ENCODE measurements around the gene DIAPH2. TPM values are rescaled to one million over a fixed set of nuclear protein-coding genes. Genes with fewer than 3 reads are reported as not detected.

DIAPH2 gene
- total RNA-seq, 4 donors from 2014 or later = 12.1 to 41.6 (median 29.1) TPM

DNA sequence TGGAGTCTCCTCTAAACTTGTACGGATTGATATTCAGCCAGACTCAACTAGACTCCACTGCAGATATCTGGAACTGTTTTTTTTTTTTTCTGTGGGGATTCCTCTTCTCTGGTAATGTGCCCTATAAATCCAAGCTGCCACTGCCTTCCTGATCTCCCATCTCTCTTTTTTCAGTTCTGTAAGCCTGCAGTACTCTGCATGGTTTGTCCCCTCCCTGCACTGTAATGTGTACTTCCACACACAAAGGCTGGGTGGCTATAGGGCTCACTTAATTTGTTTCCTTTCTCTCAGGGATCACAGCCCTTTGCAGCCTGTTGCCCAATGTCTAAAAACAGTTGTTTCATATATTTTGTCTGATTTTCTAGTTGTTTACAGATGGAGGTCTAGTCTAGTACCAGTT, 114.3 kb downstream of the DIAPH2 start:
- in situ Hi-C loops (cut with MboI; ENCODE audit: low sequenced_read_pairs in 4 of 4) = no loop called here
- peaks cover 3 to 12% of the 10 kb centered on the region in 2 donors for H3K4me1 ChIP-seq
- TF ChIP-seq POLR2A (IDR thresholded peaks at IDR 0.05) = no peak
- TF ChIP-seq, protein P1, sequence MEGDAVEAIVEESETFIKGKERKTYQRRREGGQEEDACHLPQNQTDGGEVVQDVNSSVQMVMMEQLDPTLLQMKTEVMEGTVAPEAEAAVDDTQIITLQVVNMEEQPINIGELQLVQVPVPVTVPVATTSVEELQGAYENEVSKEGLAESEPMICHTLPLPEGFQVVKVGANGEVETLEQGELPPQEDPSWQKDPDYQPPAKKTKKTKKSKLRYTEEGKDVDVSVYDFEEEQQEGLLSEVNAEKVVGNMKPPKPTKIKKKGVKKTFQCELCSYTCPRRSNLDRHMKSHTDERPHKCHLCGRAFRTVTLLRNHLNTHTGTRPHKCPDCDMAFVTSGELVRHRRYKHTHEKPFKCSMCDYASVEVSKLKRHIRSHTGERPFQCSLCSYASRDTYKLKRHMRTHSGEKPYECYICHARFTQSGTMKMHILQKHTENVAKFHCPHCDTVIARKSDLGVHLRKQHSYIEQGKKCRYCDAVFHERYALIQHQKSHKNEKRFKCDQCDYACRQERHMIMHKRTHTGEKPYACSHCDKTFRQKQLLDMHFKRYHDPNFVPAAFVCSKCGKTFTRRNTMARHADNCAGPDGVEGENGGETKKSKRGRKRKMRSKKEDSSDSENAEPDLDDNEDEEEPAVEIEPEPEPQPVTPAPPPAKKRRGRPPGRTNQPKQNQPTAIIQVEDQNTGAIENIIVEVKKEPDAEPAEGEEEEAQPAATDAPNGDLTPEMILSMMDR (IDR thresholded peaks at IDR 0.05 in 4 of 5, conservative IDR thresholded peaks at IDR 0.05 in 1 of 5) = no peak

DNA sequence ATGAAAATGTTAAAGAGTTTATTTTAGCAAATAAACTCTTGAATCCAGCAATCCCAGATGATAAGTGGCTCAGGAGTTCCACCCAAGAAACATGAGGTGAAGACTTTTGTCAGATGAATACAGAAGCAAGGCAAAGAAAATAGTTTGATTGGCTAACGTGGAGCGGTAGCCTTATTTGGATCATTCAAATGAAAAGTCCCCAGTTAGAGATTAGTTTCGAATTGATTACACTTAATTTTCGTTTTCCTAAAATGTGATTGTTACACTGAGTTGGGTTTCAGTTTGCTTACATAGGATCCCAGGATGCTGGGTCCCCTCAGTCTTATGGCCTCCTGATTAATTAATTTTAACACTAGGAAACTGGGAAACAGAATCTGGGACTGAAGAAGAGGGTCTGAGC, 122.7 kb downstream of the DIAPH2 start:
- H3K9me3 ChIP-seq = no peaks in the 10 kb centered on the region
- H3K27me3 ChIP-seq = no peaks in the 10 kb centered on the region
- H3K27ac ChIP-seq = no peak overlapping the region
- in situ Hi-C loops (cut with MboI; ENCODE audit: low sequenced_read_pairs in 4 of 4) (no loop called here), intact Hi-C loops (cut with DNase I; ENCODE audit: low total_unique reads) (no loop called here)
- DNase-seq (no peak), ATAC-seq (no peak)
- H3K36me3 ChIP-seq = no peaks in the 10 kb centered on the region
- H3K4me1 ChIP-seq = no peaks in the 10 kb centered on the region
- TF ChIP-seq, protein P1 (IDR thresholded peaks at IDR 0.05 in 4 of 5, conservative IDR thresholded peaks at IDR 0.05 in 1 of 5) = no peak
- no peak overlapping the region for H3K4me3 ChIP-seq

More for the DNA sequence above, 114.3 kb downstream of the DIAPH2 start:
- no peaks in the 10 kb centered on the region for H3K36me3 ChIP-seq
- intact Hi-C loops (cut with DNase I; ENCODE audit: low total_unique reads) = no loop called here
- DNase-seq (no peak), ATAC-seq (no peak)
- no peaks in the 10 kb centered on the region for H3K9me3 ChIP-seq
- no peak overlapping the region for H3K4me3 ChIP-seq
- no peaks in the 10 kb centered on the region for H3K27me3 ChIP-seq
- no peak overlapping the region for H3K27ac ChIP-seq

DNA sequence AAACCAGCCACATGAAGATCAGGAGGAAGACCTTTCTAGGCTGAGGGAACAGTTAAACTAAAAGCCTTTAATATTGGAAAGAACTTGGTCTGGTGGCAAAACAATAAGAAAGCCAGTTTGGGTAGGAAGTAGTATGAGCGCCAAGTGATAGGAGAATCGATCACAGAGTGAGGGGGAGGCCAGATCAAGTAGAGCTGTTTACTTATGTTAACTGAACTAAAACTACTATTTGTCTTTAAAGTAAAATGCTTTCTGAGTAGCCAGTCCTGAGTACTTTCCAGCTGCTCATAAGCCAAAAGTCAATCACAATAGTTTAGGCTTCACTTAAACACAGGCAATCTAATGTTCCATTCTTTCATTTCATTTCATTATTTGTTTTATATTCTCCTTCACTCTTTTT, 136.3 kb downstream of the DIAPH2 start:
- no peaks in the 10 kb centered on the region for H3K27me3 ChIP-seq
- no peaks in the 10 kb centered on the region for H3K36me3 ChIP-seq
- intact Hi-C loops (cut with DNase I; ENCODE audit: low total_unique reads) (no loop called here), in situ Hi-C loops (cut with MboI; ENCODE audit: low sequenced_read_pairs in 4 of 4) (no loop called here)
- H3K4me1 ChIP-seq = peaks cover 5 to 7% of the 10 kb centered on the region in 2 donors
- ATAC-seq (no peak), DNase-seq (no peak)
- H3K4me3 ChIP-seq = no peak overlapping the region
- no peak for TF ChIP-seq POLR2A (IDR thresholded peaks at IDR 0.05)
- TF ChIP-seq, protein P1 (IDR thresholded peaks at IDR 0.05 in 4 of 5, conservative IDR thresholded peaks at IDR 0.05 in 1 of 5) = no peak
- peak overlapping the region in 1 of 4 donors; percentile 13 for H3K27ac ChIP-seq
- no peaks in the 10 kb centered on the region for H3K9me3 ChIP-seq

DNA sequence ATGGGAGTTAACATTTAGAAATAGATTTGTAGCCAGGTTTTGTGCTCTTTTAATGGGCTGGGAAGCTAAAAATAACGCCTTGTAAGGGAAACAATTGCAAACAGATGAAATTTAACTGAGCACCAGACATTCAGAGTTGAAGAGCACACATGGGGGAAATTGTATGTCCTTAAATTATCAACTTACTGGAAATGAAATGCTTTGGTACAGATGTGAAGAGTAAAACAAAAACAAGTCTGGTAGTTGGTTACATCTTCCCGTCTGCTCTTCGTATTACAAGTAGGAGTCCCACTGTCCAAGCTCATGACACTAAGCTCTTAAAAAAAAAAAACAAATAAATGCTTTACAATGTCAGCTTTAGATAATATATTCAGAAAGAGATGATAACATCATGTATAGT, 139.5 kb downstream of the DIAPH2 start:
- Histone ChIP-seq H3K27ac (no peak overlapping the region), H3K4me1 (peaks cover 5 to 7% of the 10 kb centered on the region in 2 donors), H3K27me3 (no peaks in the 10 kb centered on the region), H3K36me3 (no peaks in the 10 kb centered on the region), H3K4me3 (no peak overlapping the region), H3K9me3 (no peaks in the 10 kb centered on the region)
- ATAC-seq = no peak
- no peak for DNase-seq
- intact Hi-C loops (cut with DNase I; ENCODE audit: low total_unique reads) = no loop called here
- TF ChIP-seq, protein P1 (IDR thresholded peaks at IDR 0.05 in 4 of 5, conservative IDR thresholded peaks at IDR 0.05 in 1 of 5) = no peak
- no peak for TF ChIP-seq POLR2A (IDR thresholded peaks at IDR 0.05)
- in situ Hi-C loops (cut with MboI; ENCODE audit: low sequenced_read_pairs in 4 of 4) = no loop called here

DNA sequence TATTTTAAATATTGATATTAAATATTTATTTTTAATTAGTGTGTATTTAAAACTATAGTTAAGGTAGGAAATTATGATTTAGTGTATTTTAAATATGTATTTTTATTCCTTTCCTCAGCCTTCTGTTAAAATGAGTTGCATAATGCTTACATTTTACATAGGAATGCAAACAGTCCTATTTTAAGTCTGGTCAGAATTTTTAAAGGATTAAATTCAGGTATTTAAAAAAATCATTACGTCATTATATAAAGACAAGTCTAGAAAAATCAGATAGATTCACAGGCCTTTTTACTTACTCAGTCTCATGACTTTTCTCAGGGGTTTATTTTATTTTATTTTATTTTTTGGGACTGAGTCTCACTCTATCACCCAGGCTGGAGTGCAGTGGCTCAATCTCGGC, 148.7 kb downstream of the DIAPH2 start:
- intact Hi-C loops (cut with DNase I; ENCODE audit: low total_unique reads) = no loop called here
- no peaks in the 10 kb centered on the region for H3K27me3 ChIP-seq
- no peak overlapping the region for H3K27ac ChIP-seq
- no peaks in the 10 kb centered on the region for H3K4me1 ChIP-seq
- H3K9me3 ChIP-seq = no peaks in the 10 kb centered on the region
- H3K36me3 ChIP-seq = no peaks in the 10 kb centered on the region
- TF ChIP-seq POLR2A (IDR thresholded peaks at IDR 0.05) = no peak
- TF ChIP-seq, protein P1 (IDR thresholded peaks at IDR 0.05 in 4 of 5, conservative IDR thresholded peaks at IDR 0.05 in 1 of 5) = no peak
- ATAC-seq (no peak), DNase-seq (no peak)
- no peak overlapping the region for H3K4me3 ChIP-seq
- in situ Hi-C loops (cut with MboI; ENCODE audit: low sequenced_read_pairs in 4 of 4) = no loop called here
